K562 (cell line): ENCODE measurements around the gene NFKBIB. TPM values are rescaled to one million over a fixed set of nuclear protein-coding genes. Genes with fewer than 3 reads are reported as not detected.

Experiments used
- ATAC-seq: fragments of 200-7000 bp; cut with Tn5 transposase; 3 replicates; pipeline ENCODE4 v1.9.1; 2020; ENCODE audit warnings: moderate library complexity
- BruUV-seq: library from RNA; stranded (reverse); fragments of 400-500 nt; replicated peaks from 2 replicates; lab custom pipeline; 2021; lab: Mats Ljungman, UMichigan
- CTCF ChIA-PET: fragments of 300-600 bp; formaldehyde crosslinking; extraction: SDS; loops from one replicate; lab custom pipeline; 2021; ENCODE audit warnings: low intra/inter-chr PET ratio; lab: Yijun Ruan, JAX
- POLR2A ChIA-PET: fragments of 300-600, 350-650 bp; sonication (Branson Sonifier 250); formaldehyde crosslinking; extraction: SDS; loops from one replicate; lab custom pipeline; 2021; ENCODE audit warnings: antibody characterized with exemption, inconsistent platforms; lab: Yijun Ruan, JAX
- DNase-seq, 4 experiments: peaks; one replicate each; pipeline versions ENCODE4 v3.0.0 to v3.0.0-alpha.2; 2011 to 2018; ENCODE audit warnings: low spot score in 3 of 4, mixed read lengths in 3 of 4; ENCODE audit errors: extremely low read depth in 1 of 4
- FAIRE-seq: peaks from 2 replicates; lab custom pipeline; 2011; peaks lifted over from hg19 to GRCh38; lab: Jason Lieb, UNC
- H2AFZ ChIP-seq: 2 replicates; pipeline ENCODE4 v1.6.0; 2011; ENCODE audit warnings: low read depth, low read length, control low read depth, inconsistent platforms
- H3K27ac ChIP-seq: fragments of 200-600 bp; 3 replicates; pipeline ENCODE4 v1.8.0; 2011; ENCODE audit warnings: low read depth, mild to moderate bottlenecking, control low read depth, inconsistent platforms, low read length, moderate library complexity, mixed read lengths; ENCODE audit errors: extremely low read depth
- H3K27me3 ChIP-seq, 2 experiments: fragments of 300-600 bp in 1 of 2; 2 replicates in 1 of 2; 3 replicates in 1 of 2; pipeline versions ENCODE4 v1.6.0 to v1.8.0; 2011; ENCODE audit warnings: inconsistent platforms in 2 of 2, low read length in 2 of 2, mild to moderate bottlenecking in 1 of 2, mixed read lengths in 1 of 2, moderate library complexity in 1 of 2; ENCODE audit not compliant: control insufficient read depth in 2 of 2, insufficient read depth in 2 of 2
- H3K36me3 ChIP-seq: fragments of 300-600 bp; 3 replicates; pipeline ENCODE4 v1.8.0; 2011; ENCODE audit warnings: mild to moderate bottlenecking, low read length, inconsistent platforms; ENCODE audit not compliant: control insufficient read depth, insufficient read depth
- H3K4me1 ChIP-seq, 2 experiments: fragments of 200-600 bp in 1 of 2; replicated peaks in 1 of 2; 2 replicates in 1 of 2; 3 replicates in 1 of 2; pipeline versions ENCODE4 v1.5.1 to v1.8.0; 2011; ENCODE audit warnings: inconsistent platforms in 2 of 2, low read length in 2 of 2, mild to moderate bottlenecking in 1 of 2, mixed read lengths in 1 of 2, moderate library complexity in 1 of 2; ENCODE audit not compliant: control insufficient read depth in 2 of 2, insufficient read depth in 2 of 2
- H3K4me2 ChIP-seq: 2 replicates; pipeline ENCODE4 v1.6.1; 2011; ENCODE audit warnings: low read length, control low read depth, inconsistent platforms, mixed read lengths; ENCODE audit not compliant: insufficient read depth
- H3K4me3 ChIP-seq: fragments of 200-600 bp; sonication (generic), shearing (Covaris generic); 2 replicates; pipeline ENCODE4 v1.5.1; 2016; ENCODE audit warnings: control low read depth, inconsistent platforms
- H3K79me2 ChIP-seq: fragments of 200-600 bp; 3 replicates; pipeline ENCODE4 v1.8.0; 2011; ENCODE audit warnings: low read length, inconsistent platforms; ENCODE audit not compliant: control insufficient read depth, insufficient read depth
- H3K9ac ChIP-seq, 2 experiments: 2 replicates each; pipeline versions ENCODE4 v1.6.0 to v1.6.1; 2011; ENCODE audit warnings: low read depth in 2 of 2, low read length in 2 of 2, control low read depth in 1 of 2, inconsistent platforms in 1 of 2, mild to moderate bottlenecking in 1 of 2, mixed read lengths in 1 of 2; ENCODE audit not compliant: insufficient read depth in 1 of 2
- H3K9me1 ChIP-seq: one replicate; pipeline ENCODE4 v1.6.0; 2011; ENCODE audit warnings: inconsistent platforms, mild to moderate bottlenecking, low read length, moderate library complexity; ENCODE audit not compliant: control insufficient read depth, insufficient read depth
- H3K9me3 ChIP-seq: replicated peaks from 2 replicates; pipeline ENCODE4 v1.5.1; 2011; ENCODE audit warnings: low read depth, low read length, inconsistent platforms; ENCODE audit not compliant: control insufficient read depth, insufficient read depth
- H4K20me1 ChIP-seq: replicated peaks from 2 replicates; pipeline ENCODE4 v1.6.1; 2011; ENCODE audit warnings: low read length, inconsistent platforms, mixed read lengths; ENCODE audit not compliant: control insufficient read depth, insufficient read depth
- BHLHE40 ChIP-seq: IDR thresholded peaks from 2 replicates; pipeline ENCODE4 v1.6.1; 2011; ENCODE audit warnings: low read length, improper control_type of control experiment
- CBX2 ChIP-seq: fragments of 200-600 bp; sonication (generic); IDR thresholded peaks from one replicate; pipeline ENCODE4 v1.6.1; 2012; ENCODE audit warnings: mild to moderate bottlenecking, low read length, inconsistent platforms; ENCODE audit not compliant: insufficient read depth, poor library complexity, severe bottlenecking
- GATA2 ChIP-seq: sonication (generic); formaldehyde crosslinking; IDR thresholded peaks from 2 replicates; pipeline ENCODE4 v1.4.0; 2020; ENCODE audit warnings: mild to moderate bottlenecking, missing genetic modification reagents
- KLF1 ChIP-seq: fragments of 450-650 bp; IDR thresholded peaks from 2 replicates; pipeline ENCODE4 v1.6.1; 2016; ENCODE audit warnings: missing genetic modification characterization, missing compliant biosample characterization
- LARP7 ChIP-seq: fragments of 450-650 bp; IDR thresholded peaks from 2 replicates; pipeline ENCODE4 v1.6.1; 2016
- MEF2A ChIP-seq: IDR thresholded peaks from 2 replicates; pipeline ENCODE4 v1.6.1; 2011; ENCODE audit warnings: low read depth, mild to moderate bottlenecking, low read length, moderate library complexity; ENCODE audit not compliant: control insufficient read depth
- TBL1XR1 ChIP-seq, 2 experiments: IDR thresholded peaks; 2 replicates each; pipeline ENCODE4 v1.6.1; 2012; ENCODE audit warnings: improper control_type of control experiment in 2 of 2, low read length in 2 of 2, mild to moderate bottlenecking in 1 of 2
- ZKSCAN8 ChIP-seq: fragments of 200-800 bp; sonication (Bioruptor generic); IDR thresholded peaks from 2 replicates; pipeline ENCODE4 v1.6.1; 2016; ENCODE audit warnings: missing genetic modification characterization, missing compliant biosample characterization
- ZNF217 ChIP-seq: sonication (generic); formaldehyde crosslinking; IDR thresholded peaks from 2 replicates; pipeline ENCODE4 v1.8.0; 2022; ENCODE audit warnings: mild to moderate bottlenecking, missing genetic modification reagents
- ZNF57 ChIP-seq: fragments of 450-650 bp; formaldehyde crosslinking; IDR thresholded peaks from 2 replicates; pipeline ENCODE4 v1.4.0; 2020; ENCODE audit warnings: mild to moderate bottlenecking, moderate library complexity
- ZSCAN32 ChIP-seq: fragments of 450-650 bp; formaldehyde crosslinking; IDR thresholded peaks from 2 replicates; pipeline ENCODE4 v1.4.0; 2020; ENCODE audit warnings: mild to moderate bottlenecking, moderate library complexity
- in situ Hi-C: fragments of 300-500 bp; cut with MboI; formaldehyde crosslinking; loops from 4 replicates; pipeline ENCODE4 v1.15.0; 2018; ENCODE audit warnings: inconsistent platforms, mixed read lengths
- intact Hi-C: fragments of 100-400 bp; cut with micrococcal nuclease; formaldehyde crosslinking; loops from 2 replicates; pipeline ENCODE4 v1.14.2; 2022
- polyA plus RNA-seq, 8 experiments: library from polyadenylated mRNA; depleted of rRNA in 4 of 8; stranded (reverse) in 5 of 8; unstranded in 3 of 8; fragments of >200 nt; fragmentation: Nextera tagmentation in 2 of 8; fragmentation: Illumina TruSeq in 1 of 8; extraction: Ambion mirVana in 2 of 8; extraction: Trizol in 1 of 8; gene quantifications; 2 replicates each; pipeline versions ENCODE4 v1.2.1 to v1.2.3, GENCODE V29; 2011 to 2014; ENCODE audit warnings: inconsistent platforms in 1 of 8, missing spikeins in 1 of 8
- total RNA-seq, 7 experiments: library from RNA; depleted of rRNA in 6 of 7; stranded (reverse); fragments of >200 nt in 6 of 7; fragmentation: Illumina TruSeq in 2 of 7; extraction: Trizol in 2 of 7; gene quantifications; 2 replicates each; pipeline versions ENCODE4 v1.2.1 to v1.2.3, GENCODE V29; 2011 to 2021; ENCODE audit warnings: low replicate concordance in 1 of 7
- TF ChIP-seq, protein P1 (sequence below): fragments of 450-650 bp; IDR thresholded peaks from 2 replicates; pipeline ENCODE4 v1.6.1; 2017; ENCODE audit warnings: antibody characterized with exemption
- TF ChIP-seq, protein P2 (sequence below): fragments of 250-450 bp; sonication (Bioruptor Pico); IDR thresholded peaks from 2 replicates; pipeline ENCODE4 v1.5.0; 2020; ENCODE audit warnings: mild to moderate bottlenecking
- TF ChIP-seq, protein P3 (sequence below): fragments of 450-650 bp; formaldehyde crosslinking; IDR thresholded peaks from 2 replicates; pipeline ENCODE4 v1.4.0; 2020; ENCODE audit warnings: mild to moderate bottlenecking, moderate library complexity

The NFKBIB gene
- total and polyA plus RNA-seq, 9 of the 15 experiments (the other 6 are each of a cell fraction or from before 2014, with no cell fraction given), result 1.5 to 44.9 (median 10.4) TPM

DNA sequence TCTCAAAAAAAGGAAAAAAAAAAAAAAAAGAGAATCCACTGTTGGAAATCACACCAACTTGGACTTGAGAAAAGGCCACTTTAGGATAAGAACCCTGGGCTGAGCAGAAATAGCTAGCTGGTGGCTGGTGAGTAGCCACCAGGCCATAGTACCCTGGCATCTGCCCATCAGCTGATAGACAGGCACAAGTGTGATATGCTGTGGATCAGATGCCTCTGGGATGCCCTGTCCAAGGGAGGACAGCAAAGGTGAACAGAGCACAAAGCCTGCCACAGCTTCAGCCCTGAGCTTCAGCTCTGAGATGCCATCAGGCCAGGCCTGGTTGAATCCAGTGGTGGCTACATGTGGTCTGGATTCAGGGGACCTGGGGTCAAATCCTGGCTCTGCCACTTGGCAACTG is 9.1 kb upstream of the NFKBIB start:
- ATAC-seq, result no peak
- Histone ChIP-seq H2AFZ (no peak overlapping the region), H3K4me1 (peaks cover 7 to 26% of the 10 kb centered on the region in 2 experiments; a peak in 4 of 5 replicates), H3K27me3 (no peaks in the 10 kb centered on the region), H3K79me2 (no peaks in the 10 kb centered on the region), H3K9me3 (no peaks in the 10 kb centered on the region), H4K20me1 (no peaks in the 10 kb centered on the region), H3K9ac (no peak overlapping the region; a peak in 1 of 4 replicates), H3K36me3 (peaks cover 23% of the 10 kb centered on the region; the same call in 2 of the 3 replicates), H3K9me1 (no peaks in the 10 kb centered on the region), H3K27ac (no peak overlapping the region), H3K4me2 (no peak overlapping the region), H3K4me3 (no peak overlapping the region)
- intact Hi-C loops (no loop called here), in situ Hi-C loops (no loop called here)
- ChIA-PET CTCF (no interaction called here), POLR2A (no interaction called here)
- no peak for FAIRE-seq
- no TSS peak for BruUV-seq
- DNase-seq, result no peak
- TF ChIP-seq BHLHE40 (no peak), LARP7 (no peak), ZSCAN32 (CRISPR knock-in tag) (no peak), KLF1 (no peak), GATA2 (CRISPR knock-in tag) (no peak), ZKSCAN8 (CRISPR knock-in tag) (no peak), ZNF217 (CRISPR knock-in tag) (no peak), CBX2 (no peak), ZNF57 (no peak), TBL1XR1 (IDR thresholded peaks at IDR 0.05; ENCODE audit: low read length in 2 of 2) (no peak), MEF2A (no peak)
- TF ChIP-seq, protein P1, sequence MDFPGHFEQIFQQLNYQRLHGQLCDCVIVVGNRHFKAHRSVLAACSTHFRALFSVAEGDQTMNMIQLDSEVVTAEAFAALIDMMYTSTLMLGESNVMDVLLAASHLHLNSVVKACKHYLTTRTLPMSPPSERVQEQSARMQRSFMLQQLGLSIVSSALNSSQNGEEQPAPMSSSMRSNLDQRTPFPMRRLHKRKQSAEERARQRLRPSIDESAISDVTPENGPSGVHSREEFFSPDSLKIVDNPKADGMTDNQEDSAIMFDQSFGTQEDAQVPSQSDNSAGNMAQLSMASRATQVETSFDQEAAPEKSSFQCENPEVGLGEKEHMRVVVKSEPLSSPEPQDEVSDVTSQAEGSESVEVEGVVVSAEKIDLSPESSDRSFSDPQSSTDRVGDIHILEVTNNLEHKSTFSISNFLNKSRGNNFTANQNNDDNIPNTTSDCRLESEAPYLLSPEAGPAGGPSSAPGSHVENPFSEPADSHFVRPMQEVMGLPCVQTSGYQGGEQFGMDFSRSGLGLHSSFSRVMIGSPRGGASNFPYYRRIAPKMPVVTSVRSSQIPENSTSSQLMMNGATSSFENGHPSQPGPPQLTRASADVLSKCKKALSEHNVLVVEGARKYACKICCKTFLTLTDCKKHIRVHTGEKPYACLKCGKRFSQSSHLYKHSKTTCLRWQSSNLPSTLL, result no peak
- TF ChIP-seq, protein P2, sequence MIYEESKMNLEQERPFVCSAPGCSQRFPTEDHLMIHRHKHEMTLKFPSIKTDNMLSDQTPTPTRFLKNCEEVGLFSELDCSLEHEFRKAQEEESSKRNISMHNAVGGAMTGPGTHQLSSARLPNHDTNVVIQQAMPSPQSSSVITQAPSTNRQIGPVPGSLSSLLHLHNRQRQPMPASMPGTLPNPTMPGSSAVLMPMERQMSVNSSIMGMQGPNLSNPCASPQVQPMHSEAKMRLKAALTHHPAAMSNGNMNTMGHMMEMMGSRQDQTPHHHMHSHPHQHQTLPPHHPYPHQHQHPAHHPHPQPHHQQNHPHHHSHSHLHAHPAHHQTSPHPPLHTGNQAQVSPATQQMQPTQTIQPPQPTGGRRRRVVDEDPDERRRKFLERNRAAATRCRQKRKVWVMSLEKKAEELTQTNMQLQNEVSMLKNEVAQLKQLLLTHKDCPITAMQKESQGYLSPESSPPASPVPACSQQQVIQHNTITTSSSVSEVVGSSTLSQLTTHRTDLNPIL (CRISPR knock-in tag), result no peak
- TF ChIP-seq, protein P3, sequence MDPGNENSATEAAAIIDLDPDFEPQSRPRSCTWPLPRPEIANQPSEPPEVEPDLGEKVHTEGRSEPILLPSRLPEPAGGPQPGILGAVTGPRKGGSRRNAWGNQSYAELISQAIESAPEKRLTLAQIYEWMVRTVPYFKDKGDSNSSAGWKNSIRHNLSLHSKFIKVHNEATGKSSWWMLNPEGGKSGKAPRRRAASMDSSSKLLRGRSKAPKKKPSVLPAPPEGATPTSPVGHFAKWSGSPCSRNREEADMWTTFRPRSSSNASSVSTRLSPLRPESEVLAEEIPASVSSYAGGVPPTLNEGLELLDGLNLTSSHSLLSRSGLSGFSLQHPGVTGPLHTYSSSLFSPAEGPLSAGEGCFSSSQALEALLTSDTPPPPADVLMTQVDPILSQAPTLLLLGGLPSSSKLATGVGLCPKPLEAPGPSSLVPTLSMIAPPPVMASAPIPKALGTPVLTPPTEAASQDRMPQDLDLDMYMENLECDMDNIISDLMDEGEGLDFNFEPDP (CRISPR knock-in tag), result no peak
